Neuronal stem cell (in vitro differentiated cells): ENCODE results near the gene TOMM7.
"Not testable (repeated sequence)": the region's sequence is repeated elsewhere in the genome, so short reads cannot be mapped to it uniquely, and the experiment has no call there.

ENCODE experiments used
- DNase-seq: peaks from one replicate; pipeline ENCODE4 v3.0.0-alpha.2; 2013; ENCODE audit warnings: low spot score
- H2AFZ ChIP-seq: one replicate; pipeline ENCODE4 v1.6.1; 2013; ENCODE audit warnings: mild to moderate bottlenecking, low read length, inconsistent platforms
- H2AK5ac ChIP-seq: 2 replicates; pipeline ENCODE4 v1.6.1; 2013; ENCODE audit warnings: low read depth, mild to moderate bottlenecking, inconsistent platforms, low read length, moderate library complexity, mixed read lengths
- H2BK120ac ChIP-seq: 2 replicates; pipeline ENCODE4 v1.6.1; 2013; ENCODE audit warnings: low read depth, mild to moderate bottlenecking, inconsistent platforms, low read length, moderate library complexity, mixed read lengths
- H2BK12ac ChIP-seq: one replicate; pipeline ENCODE4 v1.6.1; 2013; ENCODE audit warnings: low read length, inconsistent platforms
- H2BK15ac ChIP-seq: 2 replicates; pipeline ENCODE4 v1.6.1; 2013; ENCODE audit warnings: mild to moderate bottlenecking, low read length, inconsistent platforms, mixed read lengths
- H2BK5ac ChIP-seq: one replicate; pipeline ENCODE4 v1.6.1; 2013; ENCODE audit warnings: inconsistent platforms, mild to moderate bottlenecking, low read length, moderate library complexity
- H3K14ac ChIP-seq: one replicate; pipeline ENCODE4 v1.6.1; 2013; ENCODE audit warnings: low read length, inconsistent platforms
- H3K18ac ChIP-seq: 2 replicates; pipeline ENCODE4 v1.6.1; 2013; ENCODE audit warnings: low read length, inconsistent platforms
- H3K23ac ChIP-seq: 2 replicates; pipeline ENCODE4 v1.6.1; 2013; ENCODE audit warnings: low read depth, mild to moderate bottlenecking, mixed read lengths, low read length, inconsistent platforms; ENCODE audit not compliant: poor library complexity
- H3K27ac ChIP-seq: replicated peaks from 3 replicates; pipeline ENCODE4 v1.5.1; 2013; ENCODE audit warnings: low read length, inconsistent platforms
- H3K27me3 ChIP-seq, 3 experiments: 2 replicates each; pipeline ENCODE4 v1.6.1; 2013; ENCODE audit warnings: low read length in 3 of 3, mild to moderate bottlenecking in 2 of 3, inconsistent platforms in 1 of 3, low read depth in 1 of 3, mixed read lengths in 1 of 3, moderate library complexity in 1 of 3; ENCODE audit not compliant: control insufficient read depth in 3 of 3, insufficient read depth in 3 of 3
- H3K36me3 ChIP-seq, 2 donors: replicated peaks in 1 of 2; 2 replicates each; pipeline ENCODE4 v1.6.1; 2013; ENCODE audit warnings: low read length in 2 of 2; ENCODE audit not compliant: control insufficient read depth in 2 of 2, insufficient read depth in 2 of 2
- H3K4ac ChIP-seq: 2 replicates; pipeline ENCODE4 v1.6.1; 2013; ENCODE audit warnings: inconsistent platforms, mild to moderate bottlenecking, low read length, moderate library complexity
- H3K4me1 ChIP-seq, 2 donors: 1 replicate in 1 of 2; 2 replicates in 1 of 2; pipeline ENCODE4 v1.6.1; 2013; ENCODE audit warnings: low read length in 2 of 2, low read depth in 1 of 2; ENCODE audit not compliant: control insufficient read depth in 2 of 2, insufficient read depth in 1 of 2
- H3K4me2 ChIP-seq: one replicate; pipeline ENCODE4 v1.6.1; 2013; ENCODE audit warnings: mild to moderate bottlenecking, low read length, inconsistent platforms; ENCODE audit not compliant: insufficient read depth, poor library complexity, severe bottlenecking
- H3K4me3 ChIP-seq, 2 donors: 2 replicates each; pipeline ENCODE4 v1.5.1; 2013; ENCODE audit warnings: low read length in 2 of 2, mild to moderate bottlenecking in 2 of 2, inconsistent platforms in 1 of 2, moderate library complexity in 1 of 2
- H3K79me1 ChIP-seq: one replicate; pipeline ENCODE4 v1.6.1; 2013; ENCODE audit warnings: low read depth, mild to moderate bottlenecking, inconsistent platforms, low read length, moderate library complexity
- H3K9ac ChIP-seq: one replicate; pipeline ENCODE4 v1.6.1; 2013; ENCODE audit warnings: mild to moderate bottlenecking, low read depth, low read length, inconsistent platforms; ENCODE audit not compliant: poor library complexity
- H3K9me3 ChIP-seq, 2 donors: replicated peaks in 1 of 2; 2 replicates each; pipeline versions ENCODE3 to v1.6.1; 2013; ENCODE audit warnings: low read length in 2 of 2, mild to moderate bottlenecking in 2 of 2, inconsistent platforms in 1 of 2, low read depth in 1 of 2, mixed read lengths in 1 of 2, moderate library complexity in 1 of 2; ENCODE audit not compliant: control insufficient read depth in 2 of 2, insufficient read depth in 1 of 2
- H4K8ac ChIP-seq: one replicate; pipeline ENCODE4 v1.6.1; 2013; ENCODE audit warnings: low read depth, mild to moderate bottlenecking, inconsistent platforms, low read length, moderate library complexity
- H4K91ac ChIP-seq: one replicate; pipeline ENCODE4 v1.6.1; 2013; ENCODE audit warnings: low read length, low read depth, mild to moderate bottlenecking, inconsistent platforms; ENCODE audit not compliant: poor library complexity
- WGBS, 2 donors: extraction: QIAGEN DNeasy Blood & Tissue Kit; methylation state at CpG; one replicate each; pipeline ENCODE4 v1.1.7; 2013; ENCODE audit warnings: missing lambda C conversion rate in 2 of 2, mixed read lengths in 1 of 2; ENCODE audit not compliant: insufficient read length in 2 of 2, insufficient replicate concordance in 1 of 2; ENCODE audit errors: extremely low coverage in 2 of 2; 5-methylcytosine and 5-hydroxymethylcytosine counted together

TOMM7 gene

GRCh38 chr7:22779730-22780323, 42.8 kb downstream of the TOMM7 start:
- H3K79me1 ChIP-seq, H3K27ac ChIP-seq, H3K4me1 ChIP-seq, H3K4me2 ChIP-seq, H4K8ac ChIP-seq, H2BK5ac ChIP-seq, H2BK12ac ChIP-seq, H3K9me3 ChIP-seq, DNase-seq, H3K14ac ChIP-seq, H2AK5ac ChIP-seq, H3K27me3 ChIP-seq, H3K9ac ChIP-seq, H4K91ac ChIP-seq, H3K36me3 ChIP-seq, H2AFZ ChIP-seq, H3K4ac ChIP-seq, H3K4me3 ChIP-seq, H3K23ac ChIP-seq, H2BK120ac ChIP-seq, H2BK15ac ChIP-seq, H3K18ac ChIP-seq: not testable (repeated sequence)
- WGBS, 2 donors = no CpG with 5 or more reads among the region's 4 CpGs

GRCh38 chr7:22776964-22777363, 45.7 kb downstream of the TOMM7 start:
- H3K14ac ChIP-seq = no peak overlapping the region
- no peaks in the 10 kb centered on the region for H3K9me3 ChIP-seq
- no peak overlapping the region for H3K9ac ChIP-seq
- no peaks in the 10 kb centered on the region for H3K27me3 ChIP-seq
- no CpG with 5 or more reads among the region's 4 CpGs for WGBS, 2 donors
- no peak overlapping the region for H2BK15ac ChIP-seq
- no peak overlapping the region for H2BK120ac ChIP-seq
- no peak for DNase-seq
- H3K79me1 ChIP-seq = no peaks in the 10 kb centered on the region
- H2BK12ac ChIP-seq = no peak overlapping the region
- H3K27ac ChIP-seq = no peak overlapping the region
- no peak overlapping the region for H3K4ac ChIP-seq
- H4K8ac ChIP-seq = no peak overlapping the region
- H4K91ac ChIP-seq = no peak overlapping the region
- H3K4me1 ChIP-seq = no peaks in the 10 kb centered on the region
- H2AK5ac ChIP-seq = no peak overlapping the region
- H3K4me3 ChIP-seq = no peak overlapping the region
- H3K36me3 ChIP-seq = no peaks in the 10 kb centered on the region
- no peak overlapping the region for H3K18ac ChIP-seq
- H2BK5ac ChIP-seq = no peak overlapping the region
- H3K23ac ChIP-seq = no peak overlapping the region
- no peak overlapping the region for H3K4me2 ChIP-seq
- H2AFZ ChIP-seq = no peak overlapping the region

- WGBS, 2 donors = no CpG with 5 or more reads among the region's 4 CpGs
- Histone ChIP-seq H3K4me1 (no peaks in the 10 kb centered on the region), H2BK12ac (no peak overlapping the region), H3K4me2 (no peak overlapping the region), H3K9me3 (no peaks in the 10 kb centered on the region), H2AK5ac (no peak overlapping the region), H4K91ac (no peak overlapping the region), H3K27ac (no peak overlapping the region), H2BK120ac (no peak overlapping the region), H2BK5ac (no peak overlapping the region), H2AFZ (no peak overlapping the region), H4K8ac (no peak overlapping the region), H3K79me1 (no peaks in the 10 kb centered on the region), H3K18ac (no peak overlapping the region), H3K9ac (no peak overlapping the region), H3K27me3 (no peaks in the 10 kb centered on the region), H3K4me3 (no peak overlapping the region), H3K14ac (no peak overlapping the region), H3K23ac (no peak overlapping the region), H3K36me3 (no peaks in the 10 kb centered on the region), H2BK15ac (no peak overlapping the region), H3K4ac (no peak overlapping the region)
- no peak for DNase-seq
These were observed 49.8 kb downstream of the TOMM7 start for GRCh38 chr7:22772885-22773284.

- Histone ChIP-seq H3K4ac (no peak overlapping the region), H3K4me3 (no peak overlapping the region), H3K9ac (no peak overlapping the region), H3K23ac (no peak overlapping the region), H3K27me3 (no peaks in the 10 kb centered on the region), H3K4me2 (no peak overlapping the region), H2BK5ac (no peak overlapping the region), H3K79me1 (no peaks in the 10 kb centered on the region), H3K14ac (no peak overlapping the region), H3K9me3 (no peaks in the 10 kb centered on the region), H2BK120ac (no peak overlapping the region), H3K4me1 (no peaks in the 10 kb centered on the region), H2BK12ac (no peak overlapping the region), H2AFZ (no peak overlapping the region), H3K18ac (no peak overlapping the region), H2AK5ac (no peak overlapping the region), H2BK15ac (no peak overlapping the region), H4K91ac (no peak overlapping the region), H3K36me3 (no peaks in the 10 kb centered on the region), H4K8ac (no peak overlapping the region), H3K27ac (no peak overlapping the region)
- WGBS, 2 donors = no CpG with 5 or more reads among the region's 4 CpGs
- DNase-seq = no peak
These were observed 50.8 kb downstream of the TOMM7 start for GRCh38 chr7:22771872-22772228.
